Mononuclear cell (primary cell): Measurements from ENCODE around the gene CHURC1. TPM values are rescaled to one million over a fixed set of nuclear protein-coding genes. Genes with fewer than 3 reads are reported as not detected.
"Not testable (repeated sequence)": the region's sequence is repeated elsewhere in the genome, so short reads cannot be mapped to it uniquely, and the experiment has no call there.

Experiments
- H3K27me3 ChIP-seq: 2 replicates; pipeline ENCODE4 v1.6.0; 2011; ENCODE audit warnings: low read length, control low read depth; ENCODE audit not compliant: insufficient read depth
- H3K4me1 ChIP-seq: 2 replicates; pipeline ENCODE4 v1.5.1; 2011; ENCODE audit warnings: mild to moderate bottlenecking, low read length, control low read depth; ENCODE audit not compliant: insufficient read depth
- H3K4me3 ChIP-seq: 2 replicates; pipeline ENCODE4 v1.5.1; 2011; ENCODE audit warnings: mild to moderate bottlenecking, low read length, moderate library complexity
- H3K9me3 ChIP-seq: 2 replicates; pipeline ENCODE4 v1.5.1; 2011; ENCODE audit warnings: low read depth, mild to moderate bottlenecking, control low read depth, low read length
- total RNA-seq: library from RNA; depleted of rRNA; stranded (reverse); fragments of >200 nt; gene quantifications from one replicate; pipeline ENCODE4 v1.2.3, GENCODE V29; 2012

CHURC1 gene
- total RNA-seq, 1 donor = 110 TPM

DNA sequence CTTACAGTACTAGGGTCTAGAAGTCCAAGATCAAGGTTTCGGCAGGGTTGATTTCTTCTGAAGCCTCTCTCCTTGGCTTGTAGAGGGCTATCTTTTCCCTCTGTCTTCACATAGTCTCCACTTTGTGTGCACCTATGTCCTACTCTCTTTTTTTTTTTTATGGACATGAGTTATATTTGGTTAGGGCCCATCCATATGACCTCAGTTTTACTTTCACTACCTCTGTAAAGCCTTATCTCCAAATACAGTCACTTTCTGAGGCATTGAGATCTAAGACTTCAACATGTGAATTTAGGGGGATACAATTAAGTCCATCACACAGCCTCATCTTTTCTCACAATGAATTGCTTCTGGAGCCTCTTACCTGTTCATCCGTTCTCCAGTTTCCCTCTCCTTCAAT, 28.7 kb upstream of the CHURC1 start:
- H3K4me3 ChIP-seq = no peak overlapping the region
- H3K9me3 ChIP-seq = no peaks in the 10 kb centered on the region
- peaks cover 47% of the 10 kb centered on the region for H3K27me3 ChIP-seq
- H3K4me1 ChIP-seq = peaks cover 5% of the 10 kb centered on the region

DNA sequence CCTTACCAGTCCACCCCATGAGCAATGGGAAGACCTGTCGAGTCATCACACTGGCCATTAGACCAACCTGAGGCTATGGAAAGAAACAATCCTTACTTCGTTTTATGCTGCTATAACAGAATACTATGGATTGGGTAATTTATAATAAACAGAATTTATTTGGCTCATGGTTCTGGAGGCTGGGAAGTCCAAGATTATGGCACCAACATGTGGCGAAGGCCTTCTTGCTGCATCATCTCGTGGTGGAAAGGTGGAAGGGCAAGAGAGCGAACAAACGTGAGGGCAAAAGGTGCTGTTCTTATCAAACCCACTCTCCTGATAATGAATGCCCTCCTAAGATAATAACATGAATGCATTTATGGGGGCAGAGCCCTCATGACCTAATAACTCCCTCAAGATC, 24.9 kb upstream of the CHURC1 start:
- Histone ChIP-seq H3K27me3 (peaks cover 16% of the 10 kb centered on the region), H3K4me1 (no peaks in the 10 kb centered on the region), H3K9me3 (no peaks in the 10 kb centered on the region), H3K4me3 (no peak overlapping the region)

DNA sequence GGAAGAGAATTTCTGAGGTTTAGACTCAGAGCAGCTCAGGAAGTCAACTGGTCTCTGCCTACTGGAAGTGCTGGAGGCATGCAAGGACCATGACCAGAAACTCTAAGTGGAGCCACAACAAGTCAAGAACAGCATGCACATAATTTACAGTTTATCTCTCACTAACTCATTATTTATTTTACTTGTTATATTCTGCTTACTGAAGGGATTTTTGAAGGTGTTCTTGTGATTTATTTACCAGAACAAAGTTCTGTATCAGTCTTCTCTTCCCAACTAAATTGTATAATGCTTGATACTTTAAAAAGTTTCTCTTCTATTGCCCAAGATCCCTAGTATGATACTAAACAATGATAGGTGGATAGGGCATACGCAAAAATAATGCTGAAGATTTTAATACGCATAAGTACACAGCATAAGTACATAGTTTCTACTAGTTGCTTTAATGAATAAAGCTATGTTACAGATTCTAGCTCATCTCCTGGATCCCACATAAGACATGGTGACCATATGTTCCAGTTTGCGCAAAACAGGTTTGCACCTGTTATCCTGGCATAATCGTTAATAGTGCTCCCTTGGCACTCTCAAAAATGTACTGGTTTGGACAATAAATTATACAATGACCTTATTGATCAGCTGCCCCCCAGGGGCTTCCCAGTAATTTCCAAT, 22.9 kb upstream of the CHURC1 start:
- H3K4me1 ChIP-seq = no peaks in the 10 kb centered on the region
- H3K4me3 ChIP-seq = no peak overlapping the region
- no peaks in the 10 kb centered on the region for H3K9me3 ChIP-seq
- H3K27me3 ChIP-seq = peaks cover 12% of the 10 kb centered on the region

DNA sequence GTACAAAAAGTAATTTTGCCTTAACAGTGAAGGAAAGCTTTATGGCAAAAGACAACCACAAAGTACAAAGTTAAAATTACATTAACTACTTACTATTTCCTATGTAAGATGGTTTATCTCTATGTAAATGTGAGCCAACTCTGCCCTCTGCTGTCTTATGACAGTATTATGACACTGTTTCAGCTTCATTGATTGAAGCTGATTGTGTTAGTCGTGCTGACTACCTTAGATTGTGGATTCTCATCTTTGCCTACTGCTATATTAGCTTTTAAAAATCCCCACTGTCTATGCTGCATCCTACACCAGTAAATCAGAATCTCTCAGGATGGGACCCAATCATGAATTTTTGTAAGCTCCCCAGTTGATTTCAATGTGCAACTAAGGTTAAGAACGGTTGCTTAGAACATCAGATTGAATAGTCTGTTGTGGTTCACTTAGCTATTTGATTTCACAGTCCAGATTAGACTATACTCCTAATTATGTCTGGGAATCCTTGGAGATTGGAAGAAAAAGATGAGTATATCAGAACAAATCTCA, 22.3 kb upstream of the CHURC1 start:
- Histone ChIP-seq H3K4me1 (no peaks in the 10 kb centered on the region), H3K4me3 (no peak overlapping the region), H3K9me3 (no peaks in the 10 kb centered on the region), H3K27me3 (peaks cover 10% of the 10 kb centered on the region)

DNA sequence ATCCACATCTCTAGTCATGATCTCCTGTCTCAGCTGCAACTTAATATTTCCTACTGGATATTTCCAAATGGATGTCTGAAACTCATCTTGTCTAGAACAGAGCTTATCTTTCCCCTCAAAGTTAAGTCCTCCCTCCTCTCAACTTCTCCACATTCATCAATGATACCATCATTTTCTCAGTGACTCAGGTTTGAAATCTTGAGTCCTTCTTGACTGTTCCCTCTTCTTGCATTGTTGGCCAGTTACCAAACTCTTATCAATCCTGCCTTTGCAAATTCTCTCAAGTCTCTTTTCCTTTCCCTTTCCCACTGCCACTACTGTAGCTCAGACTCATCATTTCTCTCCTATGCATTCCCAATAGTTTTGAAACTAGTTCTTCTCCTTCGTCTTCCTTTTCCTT, 14.3 kb upstream of the CHURC1 start:
- Histone ChIP-seq H3K4me1 (no peaks in the 10 kb centered on the region), H3K4me3 (no peak overlapping the region), H3K9me3 (no peaks in the 10 kb centered on the region), H3K27me3 (peaks cover 6% of the 10 kb centered on the region)

DNA sequence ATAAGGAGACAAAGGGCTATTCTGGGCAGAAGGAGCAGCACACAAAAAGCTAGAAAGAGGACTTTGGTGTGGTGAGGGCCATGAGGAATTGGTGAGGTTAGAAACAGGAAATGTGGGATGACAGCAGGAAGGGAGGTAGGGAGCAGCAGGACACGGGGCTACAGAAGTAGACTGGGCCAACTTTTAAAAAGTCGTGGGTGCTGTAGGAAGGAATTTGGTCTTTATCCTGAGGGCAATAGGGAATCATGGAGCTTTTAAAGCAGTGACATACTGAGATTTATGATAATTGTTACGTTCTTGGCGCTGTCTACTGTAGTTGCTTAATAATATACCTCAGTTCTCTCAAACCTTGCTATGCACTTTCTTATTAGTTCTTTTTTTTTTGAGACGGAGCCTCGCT, 8.2 kb upstream of the CHURC1 start:
- no peak overlapping the region for H3K4me3 ChIP-seq
- peaks cover 8% of the 10 kb centered on the region for H3K27me3 ChIP-seq
- no peaks in the 10 kb centered on the region for H3K9me3 ChIP-seq
- peaks cover 8% of the 10 kb centered on the region for H3K4me1 ChIP-seq

DNA sequence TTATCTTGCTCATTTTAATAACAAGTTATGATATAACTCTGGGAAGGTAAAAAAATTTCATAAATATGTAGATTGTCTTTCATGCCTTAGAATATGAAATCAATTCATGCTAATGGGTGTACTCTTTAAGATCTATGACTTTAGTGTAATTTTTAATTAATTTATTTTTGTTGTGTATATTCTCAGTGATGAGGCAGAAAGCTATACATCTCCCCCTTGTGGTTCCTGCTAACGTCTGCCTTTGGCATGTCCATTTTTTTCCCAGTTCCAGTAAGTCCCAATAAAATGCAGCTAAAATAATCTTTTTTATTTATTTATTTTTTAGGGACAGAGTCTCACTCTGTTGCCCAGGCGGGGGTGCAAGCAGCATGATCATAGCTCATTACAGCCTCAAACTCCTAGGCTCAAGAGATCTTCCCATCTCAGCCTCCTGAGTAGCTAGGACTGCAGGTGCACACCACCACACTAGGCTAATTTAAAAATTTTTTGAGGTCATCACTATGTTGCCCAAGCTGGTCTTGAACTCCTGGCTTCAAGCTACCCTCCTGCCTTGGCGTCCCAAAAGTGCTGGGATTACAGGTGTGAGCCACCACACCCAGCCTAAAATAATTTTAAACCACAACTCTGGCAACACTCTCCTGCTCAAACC, 3.3 kb upstream of the CHURC1 start:
- Histone ChIP-seq H3K4me3 (no peak overlapping the region), H3K9me3 (no peaks in the 10 kb centered on the region), H3K4me1 (peaks cover 21% of the 10 kb centered on the region), H3K27me3 (peaks cover 4% of the 10 kb centered on the region)

DNA sequence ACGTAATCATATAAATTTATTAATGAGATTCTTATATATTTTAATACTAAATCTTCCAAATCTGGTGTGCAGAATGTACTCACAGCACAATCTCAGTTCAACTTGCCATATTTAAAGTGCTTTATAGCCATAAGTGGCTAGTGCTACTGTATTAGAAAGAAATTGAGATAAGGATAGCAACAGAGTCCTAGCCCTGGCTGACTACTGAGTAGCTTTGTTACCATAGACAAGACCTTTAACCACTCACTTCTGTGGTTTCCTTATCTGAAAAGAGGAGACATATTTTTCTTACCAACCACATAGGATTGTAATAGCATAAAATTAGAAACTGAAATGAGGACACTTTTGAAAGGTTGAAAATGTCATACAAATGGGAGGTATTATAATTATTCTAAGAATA, 2.0 kb upstream of the CHURC1 start:
- peaks cover 4% of the 10 kb centered on the region for H3K27me3 ChIP-seq
- no peak overlapping the region for H3K4me3 ChIP-seq
- no peaks in the 10 kb centered on the region for H3K9me3 ChIP-seq
- H3K4me1 ChIP-seq = peaks cover 26% of the 10 kb centered on the region

DNA sequence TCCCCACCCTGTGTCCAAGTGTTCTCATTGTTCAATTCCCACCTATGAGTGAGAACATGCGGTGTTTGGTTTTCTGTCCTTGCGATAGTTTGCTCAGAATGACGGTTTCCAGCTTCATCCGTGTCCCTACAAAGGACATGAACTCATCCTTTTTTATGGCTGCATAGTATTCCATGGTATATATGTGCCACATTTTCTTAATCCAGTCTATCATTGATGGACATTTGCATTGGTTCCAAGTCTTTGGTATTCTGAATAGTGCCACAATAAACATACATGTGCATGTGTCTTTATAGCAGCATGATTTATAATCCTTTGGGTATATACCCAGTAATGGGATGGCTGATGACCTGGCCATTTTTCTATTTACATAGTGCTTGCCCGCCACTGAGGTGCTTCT, 778 bp upstream of the CHURC1 start:
- H3K27me3 ChIP-seq, H3K4me3 ChIP-seq, H3K9me3 ChIP-seq: not testable (repeated sequence)
- peaks cover 33% of the 10 kb centered on the region for H3K4me1 ChIP-seq

DNA sequence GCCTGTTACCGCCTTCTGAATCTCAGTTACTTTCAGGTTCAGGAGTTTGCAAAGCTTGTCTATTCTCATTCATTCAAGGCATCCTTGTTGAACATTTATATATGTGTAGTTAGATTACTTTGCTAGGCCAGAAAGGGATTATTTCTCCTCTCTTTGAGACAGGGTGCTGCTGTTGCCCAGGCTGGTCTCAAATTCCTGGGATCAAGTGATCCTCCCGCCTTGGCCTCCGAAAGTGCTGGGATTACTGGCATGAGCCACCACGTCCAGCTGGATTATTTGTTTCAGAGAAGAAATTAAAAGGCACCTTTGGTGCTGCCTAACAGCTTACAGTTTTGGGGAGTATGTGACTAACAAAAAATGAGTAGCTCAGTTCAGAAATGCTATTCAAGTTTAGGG, 772 bp downstream of the CHURC1 start:
- no peaks in the 10 kb centered on the region for H3K9me3 ChIP-seq
- peak overlapping the region; percentile 99 for H3K4me3 ChIP-seq
- peaks cover under 1% of the 10 kb centered on the region for H3K27me3 ChIP-seq
- H3K4me1 ChIP-seq = peaks cover 40% of the 10 kb centered on the region

DNA sequence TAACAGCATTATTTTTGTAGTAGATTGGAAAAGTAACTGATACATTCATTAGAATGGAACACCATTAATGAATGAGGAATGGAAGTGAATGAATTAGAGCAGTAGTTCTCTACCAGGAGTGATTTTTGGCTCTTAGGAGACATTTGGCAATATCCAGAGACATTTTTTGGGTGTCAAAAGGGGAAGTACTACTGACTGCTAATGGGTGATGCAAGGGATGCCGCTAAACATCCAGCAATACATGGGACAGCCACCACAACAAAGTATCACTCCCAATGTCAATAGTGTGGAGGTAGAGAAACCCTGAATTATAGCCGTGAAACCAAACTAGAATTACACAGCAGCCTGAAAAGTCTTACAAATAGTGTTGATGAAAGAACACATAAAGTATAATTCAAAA, 1.5 kb downstream of the CHURC1 start:
- Histone ChIP-seq H3K27me3 (no peaks in the 10 kb centered on the region), H3K4me3 (no peak overlapping the region), H3K4me1 (peaks cover 40% of the 10 kb centered on the region), H3K9me3 (no peaks in the 10 kb centered on the region)

DNA sequence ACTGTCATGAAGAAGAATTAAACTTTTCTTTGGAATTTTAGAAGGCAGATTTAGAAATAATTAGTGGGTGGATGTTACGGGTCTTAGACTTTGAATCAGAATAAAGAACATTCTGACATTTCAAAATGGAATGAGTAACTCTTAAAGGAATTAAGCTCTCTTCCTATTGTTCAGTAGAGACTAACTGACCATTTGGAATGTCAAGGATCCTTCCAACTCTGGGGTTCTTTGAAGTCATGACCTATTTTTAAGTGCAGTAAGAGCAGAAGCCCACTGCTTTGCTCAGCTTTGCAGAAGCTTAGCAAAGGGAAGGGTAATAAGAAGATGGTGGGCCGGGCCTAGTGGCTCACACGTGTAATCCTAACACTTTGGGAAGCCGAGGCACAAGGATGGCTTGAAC, 4.0 kb downstream of the CHURC1 start:
- Histone ChIP-seq H3K4me1 (peaks cover 40% of the 10 kb centered on the region), H3K4me3 (no peak overlapping the region), H3K9me3 (no peaks in the 10 kb centered on the region), H3K27me3 (no peaks in the 10 kb centered on the region)

DNA sequence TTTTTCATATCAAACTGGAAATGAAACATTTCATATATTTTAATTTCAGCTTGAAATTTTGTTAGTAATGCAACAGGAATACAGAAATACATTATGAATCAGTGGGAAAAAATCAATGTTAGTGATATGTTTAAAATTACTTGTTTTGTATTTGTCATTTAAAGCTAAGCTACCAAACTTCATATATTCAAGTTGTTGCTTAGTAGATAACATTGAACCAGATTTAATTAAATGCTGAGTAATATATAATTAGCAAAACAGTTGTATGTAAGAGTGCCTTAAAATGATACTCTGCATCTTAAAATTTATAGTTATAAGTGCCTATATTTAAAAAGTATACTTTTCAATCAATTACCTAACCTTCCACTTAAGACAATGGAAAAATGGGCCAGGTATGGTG, 5.0 kb downstream of the CHURC1 start:
- H3K27me3 ChIP-seq = no peaks in the 10 kb centered on the region
- no peaks in the 10 kb centered on the region for H3K9me3 ChIP-seq
- peaks cover 36% of the 10 kb centered on the region for H3K4me1 ChIP-seq
- no peak overlapping the region for H3K4me3 ChIP-seq

DNA sequence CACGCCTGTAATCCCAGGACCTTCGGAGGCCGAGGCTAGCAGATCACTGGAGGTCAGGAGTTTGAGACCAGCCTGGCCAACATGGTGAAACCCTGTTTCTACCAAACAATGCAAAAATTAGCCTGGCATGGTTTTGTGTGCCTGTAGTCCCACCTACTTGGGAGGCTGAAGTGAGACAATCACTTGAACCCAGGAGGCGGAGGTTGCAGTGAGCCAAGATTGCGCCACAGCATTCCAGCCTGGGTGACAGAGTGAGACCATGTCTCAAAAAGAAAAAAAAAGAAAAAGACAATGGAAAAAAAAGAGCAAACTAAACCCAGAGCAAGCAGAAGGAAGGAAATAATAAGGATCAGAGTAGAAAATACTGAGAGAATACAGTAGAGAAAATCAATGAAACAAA, 5.4 kb downstream of the CHURC1 start:
- H3K4me1 ChIP-seq = peaks cover 36% of the 10 kb centered on the region

DNA sequence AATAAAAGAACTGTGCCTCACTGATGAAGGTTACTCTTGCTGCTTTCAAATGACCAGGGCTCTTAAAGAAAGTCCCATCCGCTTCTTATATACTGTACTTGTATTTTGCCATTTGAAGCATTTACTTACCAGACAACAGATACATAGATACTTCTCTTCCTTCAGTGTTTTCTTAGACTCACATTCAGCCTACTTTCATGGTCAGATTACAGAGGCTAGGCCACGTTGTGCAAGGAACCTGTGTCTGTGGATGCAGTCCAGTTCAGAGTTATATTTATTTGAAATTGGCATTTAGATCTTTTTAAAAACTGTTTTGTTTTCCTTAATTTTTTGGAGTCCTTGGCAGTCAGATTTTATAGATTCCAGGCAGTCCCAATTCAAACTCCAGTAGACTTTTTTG, 6.2 kb downstream of the CHURC1 start:
- Histone ChIP-seq H3K27me3 (no peaks in the 10 kb centered on the region), H3K4me1 (peaks cover 30% of the 10 kb centered on the region), H3K9me3 (no peaks in the 10 kb centered on the region), H3K4me3 (no peak overlapping the region)

More for the DNA sequence above, 5.4 kb downstream of the CHURC1 start:
- Histone ChIP-seq H3K4me3 (no peak overlapping the region), H3K27me3 (no peaks in the 10 kb centered on the region), H3K9me3 (no peaks in the 10 kb centered on the region)

DNA sequence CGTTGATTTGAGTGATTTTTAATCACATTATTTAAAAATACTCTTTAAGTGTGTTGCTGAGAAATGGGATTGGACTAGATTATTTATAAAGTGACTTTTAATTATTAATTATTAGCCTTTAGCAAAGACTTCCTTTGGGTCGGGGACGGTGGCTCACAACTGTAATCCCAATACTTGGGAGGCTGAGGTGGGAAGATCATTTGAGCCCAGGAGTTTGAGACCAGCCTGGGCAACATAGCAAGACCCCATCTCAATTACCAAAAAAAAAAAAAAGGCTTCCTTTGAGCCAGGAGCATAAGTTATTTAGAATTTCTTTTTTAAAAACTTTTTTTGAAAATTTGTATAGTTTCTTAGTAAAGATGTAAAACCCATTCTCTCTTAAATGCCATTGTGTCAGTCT, 8.8 kb downstream of the CHURC1 start:
- H3K4me3 ChIP-seq = no peak overlapping the region
- no peaks in the 10 kb centered on the region for H3K27me3 ChIP-seq
- peaks cover 18% of the 10 kb centered on the region for H3K4me1 ChIP-seq
- H3K9me3 ChIP-seq = no peaks in the 10 kb centered on the region
